GM18870 (cell line): ENCODE data around the gene ADAMTS17.

Source experiments
- ATAC-seq: cut with Tn5 transposase; IDR thresholded peaks from one replicate; pipeline ENCODE4 v1.9.1; 2021; ENCODE audit warnings: moderate library complexity; ENCODE audit not compliant: unreplicated experiment

The ADAMTS17 gene, protein sequence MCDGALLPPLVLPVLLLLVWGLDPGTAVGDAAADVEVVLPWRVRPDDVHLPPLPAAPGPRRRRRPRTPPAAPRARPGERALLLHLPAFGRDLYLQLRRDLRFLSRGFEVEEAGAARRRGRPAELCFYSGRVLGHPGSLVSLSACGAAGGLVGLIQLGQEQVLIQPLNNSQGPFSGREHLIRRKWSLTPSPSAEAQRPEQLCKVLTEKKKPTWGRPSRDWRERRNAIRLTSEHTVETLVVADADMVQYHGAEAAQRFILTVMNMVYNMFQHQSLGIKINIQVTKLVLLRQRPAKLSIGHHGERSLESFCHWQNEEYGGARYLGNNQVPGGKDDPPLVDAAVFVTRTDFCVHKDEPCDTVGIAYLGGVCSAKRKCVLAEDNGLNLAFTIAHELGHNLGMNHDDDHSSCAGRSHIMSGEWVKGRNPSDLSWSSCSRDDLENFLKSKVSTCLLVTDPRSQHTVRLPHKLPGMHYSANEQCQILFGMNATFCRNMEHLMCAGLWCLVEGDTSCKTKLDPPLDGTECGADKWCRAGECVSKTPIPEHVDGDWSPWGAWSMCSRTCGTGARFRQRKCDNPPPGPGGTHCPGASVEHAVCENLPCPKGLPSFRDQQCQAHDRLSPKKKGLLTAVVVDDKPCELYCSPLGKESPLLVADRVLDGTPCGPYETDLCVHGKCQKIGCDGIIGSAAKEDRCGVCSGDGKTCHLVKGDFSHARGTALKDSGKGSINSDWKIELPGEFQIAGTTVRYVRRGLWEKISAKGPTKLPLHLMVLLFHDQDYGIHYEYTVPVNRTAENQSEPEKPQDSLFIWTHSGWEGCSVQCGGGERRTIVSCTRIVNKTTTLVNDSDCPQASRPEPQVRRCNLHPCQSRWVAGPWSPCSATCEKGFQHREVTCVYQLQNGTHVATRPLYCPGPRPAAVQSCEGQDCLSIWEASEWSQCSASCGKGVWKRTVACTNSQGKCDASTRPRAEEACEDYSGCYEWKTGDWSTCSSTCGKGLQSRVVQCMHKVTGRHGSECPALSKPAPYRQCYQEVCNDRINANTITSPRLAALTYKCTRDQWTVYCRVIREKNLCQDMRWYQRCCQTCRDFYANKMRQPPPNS

GRCh38 chr15:100341750-100342560, at the start of gene ADAMTS17:
ADAMTS17 (minus strand) TSS chr15:100341975; CDS start chr15:100341899, 76 bp downstream.
- no peak for ATAC-seq

DNA sequence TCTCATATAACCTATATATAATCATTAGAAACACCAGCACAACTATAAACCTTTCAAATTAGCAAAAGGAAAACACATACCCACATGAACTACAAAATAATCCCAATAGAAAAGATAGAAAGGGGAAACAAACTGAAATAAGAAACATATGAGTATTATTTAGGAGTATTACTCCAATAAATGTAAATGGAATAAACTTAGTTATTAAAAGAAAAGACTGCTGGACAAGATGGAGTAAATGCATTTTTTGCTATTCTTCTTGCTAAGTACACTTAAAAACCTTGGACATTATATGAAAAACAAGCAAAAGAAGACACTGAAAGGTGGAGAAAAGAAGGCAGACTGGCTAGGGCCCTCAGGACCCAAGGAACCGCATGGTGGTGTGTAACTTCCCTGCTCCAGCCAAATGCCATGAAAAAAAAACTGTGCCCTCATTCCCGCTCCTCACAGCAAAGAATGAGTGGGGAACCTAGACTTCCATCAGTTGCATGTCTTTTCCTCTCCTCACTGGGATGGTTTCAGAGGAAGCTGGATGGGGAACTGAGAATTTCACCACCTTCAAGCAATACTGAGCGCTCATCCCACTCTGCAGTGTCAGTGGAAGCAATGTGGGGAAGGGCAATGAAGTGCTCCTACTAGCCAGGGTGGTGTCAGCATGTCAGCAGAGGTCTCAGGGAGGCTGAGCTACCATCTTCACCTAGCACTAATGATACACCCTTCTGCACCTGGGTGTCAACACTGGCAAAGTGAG, 43.7 kb upstream of the ADAMTS17 start:
- ATAC-seq = no peak

GRCh38 chr15:100384108-100384410, 42.3 kb upstream of the ADAMTS17 start:
- no peak for ATAC-seq

GRCh38 chr15:100383302-100384107, 41.7 kb upstream of the ADAMTS17 start:
- ATAC-seq = no peak

DNA sequence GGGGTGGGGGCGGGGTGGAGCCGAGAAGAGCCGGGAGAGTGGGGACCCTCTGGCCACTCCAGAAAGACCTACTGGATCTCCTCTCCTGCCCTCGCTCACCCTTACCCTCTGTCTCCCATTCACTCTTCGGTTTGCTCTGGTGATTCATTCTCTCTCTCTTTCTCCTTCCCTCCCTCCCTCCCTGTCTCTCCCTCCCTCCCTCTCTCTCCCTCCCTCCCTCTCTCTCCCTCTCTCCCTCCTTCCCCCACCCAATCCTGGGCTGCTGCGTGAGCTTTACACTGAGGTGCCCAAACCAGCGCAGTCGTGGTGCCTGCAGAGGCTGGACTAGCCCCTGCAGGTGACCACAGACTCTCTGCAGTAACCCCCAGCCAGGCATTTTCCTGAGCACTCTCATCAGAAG, 32.2 kb upstream of the ADAMTS17 start:
- no peak for ATAC-seq

DNA sequence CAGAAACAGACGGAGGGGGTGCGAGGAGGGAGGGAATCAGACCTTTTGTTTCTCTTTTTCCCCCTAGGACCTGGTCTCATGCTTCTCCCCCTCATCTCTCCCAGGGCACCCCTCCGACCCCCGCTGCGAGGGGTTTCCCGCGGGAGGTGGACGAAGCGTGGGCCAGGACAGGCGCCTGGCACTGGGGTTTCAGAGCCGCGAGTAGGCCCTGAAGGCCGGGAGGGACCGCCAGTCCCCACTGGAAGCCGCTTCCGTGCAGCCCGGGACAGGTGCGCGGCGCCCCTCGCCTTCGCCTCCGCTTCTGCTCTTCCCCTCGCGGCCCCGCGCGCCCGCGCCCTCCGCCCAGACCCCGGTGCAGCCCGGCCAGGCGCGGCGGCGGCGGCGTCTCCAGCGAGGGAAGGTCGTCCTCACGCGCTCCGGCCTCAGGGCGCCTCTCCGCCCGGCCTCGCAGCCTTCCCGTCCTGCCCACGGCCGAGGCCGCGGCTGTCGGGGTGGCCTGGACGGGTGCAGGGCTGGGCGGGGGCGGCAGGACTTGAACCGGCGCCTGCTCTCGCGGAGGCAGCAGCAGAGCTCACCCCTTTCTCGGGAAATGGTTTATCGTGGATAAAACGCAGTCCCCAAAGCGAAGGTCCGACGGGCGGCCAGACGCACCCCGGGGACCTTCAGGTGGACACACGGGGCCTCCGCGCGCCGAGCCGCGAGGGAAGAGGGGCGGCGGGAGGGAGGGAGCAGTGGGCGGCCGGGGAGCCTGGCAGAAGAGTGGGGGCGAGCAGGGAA, 31.5 kb upstream of the ADAMTS17 start:
- no peak for ATAC-seq

GRCh38 chr15:100372739-100373119, 31.0 kb upstream of the ADAMTS17 start:
- no peak for ATAC-seq

- ATAC-seq = no peak
Observed at GRCh38 chr15:100355342-100355741, 13.6 kb upstream of the ADAMTS17 start.

DNA sequence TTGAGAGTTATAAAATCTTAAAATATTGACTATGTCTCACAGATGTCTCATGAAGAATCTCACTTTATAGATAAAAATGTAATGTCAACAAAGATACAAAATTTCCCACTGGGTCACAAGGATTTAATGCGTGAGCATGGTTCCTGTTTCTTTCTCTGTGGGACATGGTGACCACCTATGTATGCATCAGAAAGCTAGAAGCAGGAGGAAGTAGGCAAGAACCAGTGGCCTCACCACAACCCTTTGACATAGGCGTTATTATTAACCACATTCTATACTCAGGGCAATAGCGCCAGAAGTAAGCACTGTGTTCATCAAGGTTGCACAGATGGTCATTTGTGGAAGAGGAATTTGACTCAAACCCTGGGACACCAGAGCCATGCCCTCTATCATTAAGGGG, 11.7 kb upstream of the ADAMTS17 start:
- ATAC-seq = no peak

DNA sequence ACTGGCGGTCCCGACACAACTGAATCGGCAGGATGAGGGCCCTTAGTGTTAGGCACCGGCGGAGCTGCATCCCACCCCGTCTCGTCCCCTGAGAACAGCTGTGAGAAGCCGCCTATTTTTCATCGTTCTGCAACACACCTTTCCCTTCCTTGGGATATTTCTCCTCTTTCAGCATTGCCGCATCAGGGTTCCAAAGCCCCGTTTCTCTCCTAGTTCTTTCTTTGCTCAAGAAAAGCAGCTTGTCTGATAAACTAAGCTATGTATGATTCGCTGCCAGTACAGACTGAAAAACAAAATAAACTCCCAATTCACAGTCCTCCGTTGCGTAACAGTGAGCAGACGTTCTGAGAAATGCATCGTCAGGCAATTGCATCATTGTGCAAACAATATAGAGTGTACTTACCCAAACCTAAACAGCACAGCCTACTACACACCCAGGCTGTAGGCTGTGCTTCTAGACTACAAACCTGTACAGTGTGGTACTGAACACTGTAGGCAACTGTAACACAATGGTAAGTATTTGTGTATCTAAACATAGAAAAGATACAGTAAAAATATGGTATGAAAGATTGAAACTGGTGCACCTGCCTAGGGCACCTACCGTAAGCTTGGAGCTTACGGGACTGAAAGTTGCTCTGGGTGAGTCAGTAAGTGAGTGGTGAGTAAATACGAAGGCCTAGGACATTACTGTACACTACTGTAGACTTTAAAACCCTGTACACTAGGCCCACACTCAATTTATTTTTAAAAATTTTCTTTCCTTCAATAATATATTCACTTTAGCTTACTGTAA, 8.9 kb upstream of the ADAMTS17 start:
- ATAC-seq = no peak

GRCh38 chr15:100349696-100350433, 8.1 kb upstream of the ADAMTS17 start:
- peak; percentile 91 for ATAC-seq

- ATAC-seq = no peak
Observed at GRCh38 chr15:100349321-100349695, 7.5 kb upstream of the ADAMTS17 start.

DNA sequence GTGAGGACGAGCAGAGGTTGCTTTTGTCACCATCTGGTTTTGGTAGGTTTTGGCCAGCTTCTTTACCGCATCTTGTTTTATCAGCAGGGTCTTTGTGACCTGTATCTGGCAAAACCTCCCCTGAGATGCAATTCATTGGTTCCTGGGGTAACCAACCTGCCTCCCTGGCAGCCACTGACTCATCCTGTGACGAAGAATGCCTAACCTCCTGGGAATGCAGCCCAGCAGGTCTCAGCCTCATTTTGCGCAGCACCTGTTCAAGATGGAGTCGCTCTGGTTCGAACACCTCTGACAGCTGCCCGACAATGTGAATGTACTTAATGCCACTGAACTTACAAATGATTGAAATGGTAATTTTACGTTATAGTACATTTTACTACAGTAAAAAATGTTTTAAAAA, 6.8 kb upstream of the ADAMTS17 start:
- no peak for ATAC-seq

GRCh38 chr15:100346866-100347512, 5.2 kb upstream of the ADAMTS17 start:
- no peak for ATAC-seq

- ATAC-seq = no peak
Observed at GRCh38 chr15:100345438-100345837, 3.7 kb upstream of the ADAMTS17 start.

- ATAC-seq = no peak
Observed at GRCh38 chr15:100343251-100343650, 1.5 kb upstream of the ADAMTS17 start.
